IMR-90 (cell line): ENCODE data around the gene POMGNT1. TPM values are rescaled to one million over a fixed set of nuclear protein-coding genes. Genes with fewer than 3 reads are reported as not detected.

ENCODE experiments used
- ATAC-seq: fragments of 200-7000 bp; cut with Tn5 transposase; 2 replicates; pipeline ENCODE4 v1.9.1; 2020; ENCODE audit warnings: low read depth, mild to moderate bottlenecking, moderate library complexity
- BruUV-seq: library from RNA; stranded (reverse); fragments of 400-500 nt; replicated peaks from 2 replicates; lab custom pipeline; 2021; lab: Mats Ljungman, UMichigan
- CTCF ChIA-PET: fragments of 300-600 bp; formaldehyde crosslinking; extraction: SDS; loops from one replicate; lab custom pipeline; 2021; ENCODE audit warnings: antibody characterized with exemption; lab: Yijun Ruan, JAX
- POLR2A ChIA-PET: fragments of 300-600 bp; sonication (Branson Sonifier 250); formaldehyde crosslinking; loops from one replicate; lab custom pipeline; 2022; ENCODE audit warnings: antibody characterized with exemption; ENCODE audit not compliant: unreplicated experiment; lab: Charles Lee
- DNase-seq: peaks from one replicate; pipeline ENCODE4 v3.0.0; 2013
- H2AFZ ChIP-seq: replicated peaks from 2 replicates; pipeline ENCODE3; 2013; ENCODE audit warnings: low read length, mild to moderate bottlenecking; ENCODE audit not compliant: poor library complexity
- H2AK5ac ChIP-seq: 2 replicates; pipeline ENCODE4 v1.6.1; 2013; ENCODE audit warnings: low read depth, low read length, inconsistent platforms
- H2AK9ac ChIP-seq: replicated peaks from 2 replicates; pipeline ENCODE3; 2013; ENCODE audit warnings: mild to moderate bottlenecking, low read depth, low read length, moderate library complexity; ENCODE audit not compliant: poor library complexity
- H2BK120ac ChIP-seq: 2 replicates; pipeline ENCODE4 v1.6.1; 2013; ENCODE audit warnings: low read depth, low read length, inconsistent platforms
- H2BK15ac ChIP-seq: 3 replicates; pipeline ENCODE4 v1.6.1; 2013; ENCODE audit warnings: low read depth, low read length, inconsistent platforms
- H2BK20ac ChIP-seq: 2 replicates; pipeline ENCODE4 v1.6.1; 2013; ENCODE audit warnings: low read depth, mild to moderate bottlenecking, inconsistent platforms, low read length, moderate library complexity
- H2BK5ac ChIP-seq: 2 replicates; pipeline ENCODE4 v1.6.1; 2013; ENCODE audit warnings: mild to moderate bottlenecking, low read depth, low read length, inconsistent platforms; ENCODE audit not compliant: poor library complexity, severe bottlenecking
- H3K14ac ChIP-seq: replicated peaks from 2 replicates; pipeline ENCODE4 v1.6.1; 2013; ENCODE audit warnings: low read depth, low read length, inconsistent platforms
- H3K18ac ChIP-seq: 2 replicates; pipeline ENCODE4 v1.6.1; 2013; ENCODE audit warnings: low read depth, low read length, control low read depth
- H3K23ac ChIP-seq: 2 replicates; pipeline ENCODE4 v1.6.1; 2013; ENCODE audit warnings: low read depth, low read length, inconsistent platforms
- H3K27ac ChIP-seq: 2 replicates; pipeline ENCODE4 v1.5.1; 2013; ENCODE audit warnings: mild to moderate bottlenecking, control low read depth, low read length; ENCODE audit not compliant: insufficient read depth
- H3K27me3 ChIP-seq: 2 replicates; pipeline ENCODE4 v1.6.1; 2013; ENCODE audit warnings: low read length; ENCODE audit not compliant: control insufficient read depth, insufficient read depth
- H3K36me3 ChIP-seq: 2 replicates; pipeline ENCODE4 v1.6.1; 2013; ENCODE audit warnings: low read length, mixed read lengths; ENCODE audit not compliant: control insufficient read depth, insufficient read depth
- H3K4ac ChIP-seq: 2 replicates; pipeline ENCODE4 v1.6.1; 2013; ENCODE audit warnings: low read depth, low read length, inconsistent platforms
- H3K4me1 ChIP-seq: 2 replicates; pipeline ENCODE4 v1.6.1; 2013; ENCODE audit warnings: low read length, mixed read lengths; ENCODE audit not compliant: control insufficient read depth, insufficient read depth
- H3K4me2 ChIP-seq: 2 replicates; pipeline ENCODE4 v1.6.1; 2013; ENCODE audit warnings: low read depth, mild to moderate bottlenecking, control low read depth, low read length, moderate library complexity
- H3K4me3 ChIP-seq: 2 replicates; pipeline ENCODE4 v1.5.1; 2013; ENCODE audit warnings: low read depth, mild to moderate bottlenecking, control low read depth, low read length, moderate library complexity; ENCODE audit not compliant: insufficient read depth
- H3K56ac ChIP-seq: 2 replicates; pipeline ENCODE4 v1.6.1; 2013; ENCODE audit warnings: low read length, inconsistent platforms; ENCODE audit not compliant: insufficient read depth; ENCODE audit errors: extremely low read depth
- H3K79me1 ChIP-seq, 2 experiments: 2 replicates each; pipeline ENCODE4 v1.6.1; 2013; ENCODE audit warnings: low read length in 2 of 2, inconsistent platforms in 1 of 2, low read depth in 1 of 2
- H3K9ac ChIP-seq: 2 replicates; pipeline ENCODE4 v1.6.1; 2013; ENCODE audit warnings: low read depth, low read length, control low read depth
- H3K9me1 ChIP-seq: 2 replicates; pipeline ENCODE4 v1.6.1; 2013; ENCODE audit warnings: low read length, inconsistent platforms; ENCODE audit not compliant: insufficient read depth
- H3K9me3 ChIP-seq: 2 replicates; pipeline ENCODE4 v1.6.1; 2013; ENCODE audit warnings: low read length; ENCODE audit not compliant: control insufficient read depth, insufficient read depth
- H4K20me1 ChIP-seq: 2 replicates; pipeline ENCODE4 v1.6.1; 2013; ENCODE audit warnings: low read length, inconsistent platforms; ENCODE audit not compliant: insufficient read depth
- H4K5ac ChIP-seq: 2 replicates; pipeline ENCODE4 v1.6.1; 2013; ENCODE audit warnings: mild to moderate bottlenecking, low read depth, low read length, control low read depth
- H4K8ac ChIP-seq, 2 experiments: 2 replicates each; pipeline ENCODE4 v1.6.1; 2013; ENCODE audit warnings: low read depth in 2 of 2, low read length in 2 of 2, control low read depth in 1 of 2, inconsistent platforms in 1 of 2
- H4K91ac ChIP-seq: 2 replicates; pipeline ENCODE4 v1.6.1; 2013; ENCODE audit warnings: low read depth, low read length, inconsistent platforms; ENCODE audit not compliant: insufficient read depth
- BHLHE40 ChIP-seq: fragments of 150-350 bp; IDR thresholded peaks from 2 replicates; pipeline ENCODE4 v1.6.1; 2016; ENCODE audit warnings: mild to moderate bottlenecking, low read depth, low read length
- CEBPB ChIP-seq: IDR thresholded peaks from 2 replicates; pipeline ENCODE4 v1.6.1; 2012; ENCODE audit warnings: low read depth, low read length, improper control_type of control experiment
- CHD1 ChIP-seq: IDR thresholded peaks from 2 replicates; pipeline ENCODE4 v1.6.1; 2012; ENCODE audit warnings: low read depth, low read length, improper control_type of control experiment
- CTCF ChIP-seq: conservative IDR thresholded peaks from 2 replicates; pipeline ENCODE4 v1.5.1; 2012; ENCODE audit warnings: mild to moderate bottlenecking, low read depth, low read length, improper control_type of control experiment
- FOS ChIP-seq: fragments of 150-350 bp; IDR thresholded peaks from 2 replicates; pipeline ENCODE4 v1.6.1; 2016; ENCODE audit warnings: low read depth, low read length
- MAFK ChIP-seq: IDR thresholded peaks from 2 replicates; pipeline ENCODE4 v1.6.1; 2012; ENCODE audit warnings: low read depth, low read length, improper control_type of control experiment
- MXI1 ChIP-seq: IDR thresholded peaks from 2 replicates; pipeline ENCODE4 v1.6.1; 2012; ENCODE audit warnings: low read depth, mild to moderate bottlenecking, low read length, moderate library complexity, borderline replicate concordance
- NFE2L2 ChIP-seq: fragments of 150-350 bp; IDR thresholded peaks from 2 replicates; pipeline ENCODE4 v1.6.1; 2016; ENCODE audit warnings: low read depth, mild to moderate bottlenecking, low read length
- POLR2A ChIP-seq: IDR thresholded peaks from 2 replicates; pipeline ENCODE4 v1.6.1; 2012; ENCODE audit warnings: mild to moderate bottlenecking, low read depth, low read length
- RAD21 ChIP-seq: IDR thresholded peaks from 2 replicates; pipeline ENCODE4 v1.6.1; 2012; ENCODE audit warnings: low read length, improper control_type of control experiment
- RCOR1 ChIP-seq: IDR thresholded peaks from 2 replicates; pipeline ENCODE4 v1.6.1; 2012; ENCODE audit warnings: mild to moderate bottlenecking, low read length, improper control_type of control experiment; ENCODE audit not compliant: insufficient replicate concordance
- SMC3 ChIP-seq: fragments of 150-350 bp; IDR thresholded peaks from 2 replicates; pipeline ENCODE4 v1.6.1; 2016; ENCODE audit warnings: low read depth, mild to moderate bottlenecking, antibody characterized with exemption, low read length, moderate library complexity
- USF2 ChIP-seq: fragments of 150-350 bp; IDR thresholded peaks from 2 replicates; pipeline ENCODE4 v1.6.1; 2017; ENCODE audit warnings: mild to moderate bottlenecking, antibody characterized with exemption, low read length, low read depth
- WGBS, 2 experiments: methylation state at CpG; one replicate each; pipeline versions ENCODE4 v1.1.5 to v1.1.7; 2013; ENCODE audit warnings: missing lambda C conversion rate in 2 of 2; ENCODE audit not compliant: insufficient read length in 1 of 2; ENCODE audit errors: extremely low coverage in 2 of 2; 5-methylcytosine and 5-hydroxymethylcytosine counted together
- dilution Hi-C: fragments of 300-500 bp; cut with HindIII; formaldehyde crosslinking; loops from one replicate; pipeline ENCODE4 v1.14.3; 2018; ENCODE audit warnings: low sequenced_read_pairs; ENCODE audit not compliant: unreplicated experiment
- in situ Hi-C: fragments of 300-500 bp; cut with MboI; formaldehyde crosslinking; loops from 3 replicates; pipeline ENCODE4 v1.14.3; 2019; ENCODE audit warnings: low sequenced_read_pairs, inconsistent platforms, mixed read lengths
- intact Hi-C: fragments of 100-400 bp; cut with micrococcal nuclease; formaldehyde crosslinking; loops from 2 replicates; pipeline ENCODE4 v1.10.0; 2022
- polyA plus RNA-seq, 3 experiments: library from polyadenylated mRNA; depleted of rRNA; stranded (reverse); fragments of >200 nt; gene quantifications; 2 replicates each; pipeline ENCODE4 v1.2.3, GENCODE V29; 2012; ENCODE audit warnings: low replicate concordance in 1 of 3
- total RNA-seq: library from RNA; depleted of rRNA; stranded (reverse); fragments of >200 nt; gene quantifications from 2 replicates; pipeline ENCODE4 v1.2.3, GENCODE V29; 2012
- TF ChIP-seq, protein P1 (sequence below): fragments of 150-350 bp; IDR thresholded peaks from 2 replicates; pipeline ENCODE4 v1.6.1; 2016; ENCODE audit warnings: low read depth, mild to moderate bottlenecking, low read length, moderate library complexity, borderline replicate concordance

Gene POMGNT1
- total and polyA plus RNA-seq, 2 of the 4 experiments (the other 2 are of a cell fraction) = 54.8 to 65.3 TPM

- Histone ChIP-seq H3K4me1 (no peaks in the 10 kb centered on the region), H3K18ac (no peak overlapping the region), H3K27ac (no peak overlapping the region), H2BK20ac (no peak overlapping the region), H3K4ac (no peak overlapping the region), H4K8ac (no peak overlapping the region), H3K9me3 (no peaks in the 10 kb centered on the region), H2AK9ac (peak overlapping the region; percentile 71), H3K36me3 (no peaks in the 10 kb centered on the region), H3K27me3 (peaks cover 34% of the 10 kb centered on the region), H3K4me2 (peak overlapping the region; percentile 69), H3K4me3 (peak overlapping the region; percentile 38), H4K91ac (no peak overlapping the region), H2AK5ac (no peak overlapping the region), H3K9me1 (no peaks in the 10 kb centered on the region; the same call in 1 of the 2 replicates), H3K14ac (no peak overlapping the region), H2AFZ (peak overlapping the region; percentile 87), H3K79me1 (no peaks in the 10 kb centered on the region), H2BK15ac (no peak overlapping the region), H4K5ac (no peak overlapping the region), H3K23ac (0 out of 2 replicates have a peak overlapping the region, but pooled peaks have one; percentile 9), H3K9ac (no peak overlapping the region), H2BK5ac (no peak overlapping the region), H2BK120ac (no peak overlapping the region), H3K56ac (no peak overlapping the region), H4K20me1 (no peaks in the 10 kb centered on the region)
- WGBS, 2 experiments = 10% methylated on average over 17 of the region's 47 CpGs; no CpG with 5 or more reads in 1 of the 2 experiments
- BruUV-seq = no TSS peak
- ATAC-seq (no peak; the same call in 1 of the 2 replicates), DNase-seq (no peak)
- in situ Hi-C loops = no loop called here
- dilution Hi-C loops = no loop called here
- ChIA-PET CTCF (no interaction called here), POLR2A (interaction anchor here (0.6 kb wide), 1 partner anchor 36 kb away, joined by 4 read pairs; no protein-coding TSS in a partner anchor)
- intact Hi-C loops = no loop called here
- TF ChIP-seq, protein P1, sequence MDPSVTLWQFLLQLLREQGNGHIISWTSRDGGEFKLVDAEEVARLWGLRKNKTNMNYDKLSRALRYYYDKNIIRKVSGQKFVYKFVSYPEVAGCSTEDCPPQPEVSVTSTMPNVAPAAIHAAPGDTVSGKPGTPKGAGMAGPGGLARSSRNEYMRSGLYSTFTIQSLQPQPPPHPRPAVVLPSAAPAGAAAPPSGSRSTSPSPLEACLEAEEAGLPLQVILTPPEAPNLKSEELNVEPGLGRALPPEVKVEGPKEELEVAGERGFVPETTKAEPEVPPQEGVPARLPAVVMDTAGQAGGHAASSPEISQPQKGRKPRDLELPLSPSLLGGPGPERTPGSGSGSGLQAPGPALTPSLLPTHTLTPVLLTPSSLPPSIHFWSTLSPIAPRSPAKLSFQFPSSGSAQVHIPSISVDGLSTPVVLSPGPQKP = no peak
- TF ChIP-seq BHLHE40 = no peak
- no peak for TF ChIP-seq MAFK
- TF ChIP-seq RCOR1 = no peak
- no peak for TF ChIP-seq MXI1
- no peak for TF ChIP-seq NFE2L2
- TF ChIP-seq CEBPB = no peak
- TF ChIP-seq CTCF = no peak
- no peak for TF ChIP-seq FOS
- TF ChIP-seq CHD1 = no peak
- no peak for TF ChIP-seq POLR2A
- TF ChIP-seq USF2 = no peak
- no peak for TF ChIP-seq SMC3
- TF ChIP-seq RAD21 = no peak
Measured at GRCh38 chr1:46166521-46167462, 31.4 kb downstream of the POMGNT1 start.
